Endothelial cell (in vitro differentiated cells): ENCODE data around the gene METTL8. TPM values are rescaled to one million over a fixed set of nuclear protein-coding genes. Genes with fewer than 3 reads are reported as not detected.
"Not testable (repeated sequence)": the region's sequence is repeated elsewhere in the genome, so short reads cannot be mapped to it uniquely, and the experiment has no call there.

ENCODE experiments used
- DNase-seq: peaks from one replicate; pipeline ENCODE4 v3.0.0; 2021; ENCODE audit warnings: low spot score
- H3K27ac Mint-ChIP-seq: one replicate; pipeline ENCODE4 v1.8.0; 2021; ENCODE audit warnings: mixed read lengths, inconsistent platforms; ENCODE audit not compliant: unreplicated experiment
- H3K27me3 Mint-ChIP-seq: one replicate; pipeline ENCODE4 v1.8.0; 2021; ENCODE audit warnings: mild to moderate bottlenecking, moderate library complexity, mixed read lengths, inconsistent platforms; ENCODE audit not compliant: unreplicated experiment
- H3K36me3 Mint-ChIP-seq: one replicate; pipeline ENCODE4 v1.8.0; 2021; ENCODE audit warnings: mild to moderate bottlenecking, low read depth, mixed read lengths, inconsistent platforms; ENCODE audit not compliant: unreplicated experiment
- H3K4me1 Mint-ChIP-seq: one replicate; pipeline ENCODE4 v1.8.0; 2021; ENCODE audit warnings: mild to moderate bottlenecking, mixed read lengths, inconsistent platforms; ENCODE audit not compliant: unreplicated experiment
- H3K4me3 Mint-ChIP-seq: one replicate; pipeline ENCODE4 v1.8.0; 2021; ENCODE audit warnings: mild to moderate bottlenecking, mixed read lengths, inconsistent platforms; ENCODE audit not compliant: unreplicated experiment
- H3K9me3 Mint-ChIP-seq: one replicate; pipeline ENCODE4 v1.8.0; 2021; ENCODE audit warnings: mixed read lengths, inconsistent platforms; ENCODE audit not compliant: unreplicated experiment
- CTCF ChIP-seq: fragments of 200-600 bp; sonication (generic); IDR thresholded peaks from one replicate; pipeline ENCODE4 v1.5.0; 2021; ENCODE audit warnings: antibody characterized with exemption; ENCODE audit not compliant: unreplicated experiment
- total RNA-seq: library from RNA; stranded (reverse); fragmentation: NEBNext Ultra II Directional; extraction: Animal tissue kit (Norgen Biotek cat#: 25700); gene quantifications from one replicate; pipeline ENCODE4 v1.2.1, GENCODE V29; 2021; ENCODE audit not compliant: unreplicated experiment

METTL8 gene
- total RNA-seq, 1 donor from 2014 or later = 18.2 TPM

GRCh38 chr2:171432206-171432968 is 1.4 kb downstream of the METTL8 start:
- DNase-seq = no peak
- Mint-ChIP-seq H3K36me3 (peaks cover 9% of the 10 kb centered on the region), H3K9me3 (no peaks in the 10 kb centered on the region), H3K27me3 (peaks cover 7% of the 10 kb centered on the region), H3K4me3 (peak overlapping the region; percentile 95), H3K27ac (peak overlapping the region; percentile 16), H3K4me1 (peaks cover 12% of the 10 kb centered on the region)
- no peak for TF ChIP-seq CTCF

GRCh38 chr2:171431677-171432167 is 2.1 kb downstream of the METTL8 start:
- no peak overlapping the region for H3K4me3 Mint-ChIP-seq
- DNase-seq = no peak
- H3K27ac Mint-ChIP-seq = no peak overlapping the region
- peaks cover 9% of the 10 kb centered on the region for H3K36me3 Mint-ChIP-seq
- no peak for TF ChIP-seq CTCF
- H3K4me1 Mint-ChIP-seq = peaks cover 12% of the 10 kb centered on the region
- peaks cover 7% of the 10 kb centered on the region for H3K27me3 Mint-ChIP-seq
- no peaks in the 10 kb centered on the region for H3K9me3 Mint-ChIP-seq

GRCh38 chr2:171430516-171431410 is 3.0 kb downstream of the METTL8 start:
- peaks cover 7% of the 10 kb centered on the region for H3K27me3 Mint-ChIP-seq
- H3K9me3 Mint-ChIP-seq = no peaks in the 10 kb centered on the region
- H3K36me3 Mint-ChIP-seq = peaks cover 9% of the 10 kb centered on the region
- H3K4me3 Mint-ChIP-seq = no peak overlapping the region
- no peak overlapping the region for H3K27ac Mint-ChIP-seq
- no peak for TF ChIP-seq CTCF
- DNase-seq = no peak
- H3K4me1 Mint-ChIP-seq = peaks cover 12% of the 10 kb centered on the region

GRCh38 chr2:171422710-171423495 is 10.9 kb downstream of the METTL8 start:
- DNase-seq = not testable (repeated sequence)
- H3K36me3 Mint-ChIP-seq = peaks cover 26% of the 10 kb centered on the region

More at GRCh38 chr2:171422710-171423495, 10.9 kb downstream of the METTL8 start:
- H3K27ac Mint-ChIP-seq, H3K4me1 Mint-ChIP-seq, H3K27me3 Mint-ChIP-seq: not testable (repeated sequence)
- H3K9me3 Mint-ChIP-seq = peaks cover 14% of the 10 kb centered on the region
- peak overlapping the region; percentile 19 for H3K4me3 Mint-ChIP-seq
